ENCODE measurements around the gene TMEM17.

The TMEM17 gene

GRCh38 chr2:62455957-62456692, 49.9 kb downstream of the TMEM17 start:
- no peak for DNase-seq (ENCODE audit: low spot score)

- no peak for DNase-seq (ENCODE audit: low spot score)
Observed at GRCh38 chr2:62453955-62454354, 52.0 kb downstream of the TMEM17 start.

- DNase-seq (ENCODE audit: low spot score) = no peak
Observed at GRCh38 chr2:62452701-62453454, 53.1 kb downstream of the TMEM17 start.

GRCh38 chr2:62450716-62451191, 55.2 kb downstream of the TMEM17 start:
- DNase-seq (ENCODE audit: low spot score) = no peak

All from iPS-NIHi11 (cell line).